Central memory CD4-positive, alpha-beta T cell (primary cell): ENCODE results near the gene FMO2.

Source experiments
- DNase-seq: peaks from one replicate; pipeline ENCODE4 v3.0.0; 2022

FMO2 gene

DNA sequence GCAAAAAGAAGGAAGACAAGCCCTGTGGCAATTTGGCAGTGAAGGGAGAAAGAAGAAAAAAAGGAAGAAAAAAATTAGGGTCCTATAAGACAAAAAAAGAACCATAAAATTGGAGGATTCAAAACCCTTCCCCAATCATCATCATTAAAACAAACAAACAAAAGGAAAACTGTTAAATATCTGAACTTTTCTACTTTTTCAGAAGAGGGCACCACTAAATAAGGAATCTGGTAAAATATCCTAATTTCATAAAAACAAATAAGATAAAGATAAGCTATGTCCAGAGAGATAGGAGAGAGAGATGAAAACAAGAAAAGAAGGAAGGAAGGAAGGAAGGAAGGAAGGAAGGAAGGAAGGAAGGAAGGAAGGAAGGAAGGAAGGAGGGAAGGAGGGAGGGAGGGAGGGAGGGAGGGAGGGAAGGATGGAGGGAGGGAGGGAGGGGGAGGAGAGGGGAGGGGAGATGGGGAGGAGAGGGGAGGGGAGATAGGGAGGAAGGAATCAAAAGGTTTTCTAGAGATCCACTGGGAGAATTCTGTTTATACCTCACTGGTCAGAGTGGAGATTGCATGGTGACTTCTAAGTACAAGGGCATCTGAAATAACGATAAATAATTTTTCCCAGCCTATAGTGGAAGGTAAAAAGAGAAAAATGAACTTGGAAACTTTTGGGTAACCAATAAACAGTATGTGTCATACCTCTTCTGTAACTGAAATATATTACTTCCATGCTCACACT lies 10.4 kb upstream of the FMO2 start:
- DNase-seq: no peak

- DNase-seq: no peak
Measured at GRCh38 chr1:171177261-171177660, 7.8 kb upstream of the FMO2 start.

DNA sequence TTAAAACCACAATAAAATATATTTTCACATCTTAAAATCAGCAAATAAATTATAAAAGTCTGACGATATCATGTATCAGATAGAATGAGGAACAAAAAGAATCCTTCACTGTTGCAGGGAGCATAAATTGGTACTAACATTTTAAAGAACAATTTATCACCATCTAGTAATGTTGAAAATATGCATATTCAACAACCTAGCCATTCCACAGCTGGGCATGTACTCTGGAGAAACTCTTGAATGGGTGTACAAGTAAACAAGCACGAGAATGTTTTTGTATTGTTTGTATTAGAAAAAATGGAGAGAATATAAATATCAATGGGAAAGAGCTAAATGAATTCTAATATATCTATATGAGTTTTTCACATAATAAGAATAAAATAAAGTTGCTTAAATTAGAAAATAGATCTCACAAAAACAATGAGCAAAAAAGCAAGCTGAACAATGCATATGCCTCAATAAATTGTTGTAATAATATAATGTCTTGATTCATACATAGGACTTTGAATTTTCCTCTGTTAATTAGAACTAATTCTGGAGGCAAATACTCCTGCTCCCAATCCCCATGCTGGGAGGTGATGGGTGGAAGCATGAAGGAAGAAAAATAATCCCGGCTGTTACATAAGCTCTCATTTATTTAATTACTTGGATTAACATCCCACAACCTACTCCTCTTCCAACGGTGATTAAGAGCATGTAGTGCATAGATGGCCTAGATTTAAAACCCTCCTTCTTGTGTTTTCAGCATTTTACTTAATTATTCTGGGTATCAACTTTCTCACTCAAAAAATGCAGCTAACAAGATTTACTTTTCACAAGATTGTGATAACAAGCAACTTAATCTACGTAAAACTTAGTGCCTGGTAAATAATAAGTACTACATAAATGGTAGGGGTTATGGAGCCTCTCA lies 5.5 kb upstream of the FMO2 start:
- DNase-seq: no peak

GRCh38 chr1:171180670-171181069 lies 4.4 kb upstream of the FMO2 start:
- DNase-seq: no peak

DNA sequence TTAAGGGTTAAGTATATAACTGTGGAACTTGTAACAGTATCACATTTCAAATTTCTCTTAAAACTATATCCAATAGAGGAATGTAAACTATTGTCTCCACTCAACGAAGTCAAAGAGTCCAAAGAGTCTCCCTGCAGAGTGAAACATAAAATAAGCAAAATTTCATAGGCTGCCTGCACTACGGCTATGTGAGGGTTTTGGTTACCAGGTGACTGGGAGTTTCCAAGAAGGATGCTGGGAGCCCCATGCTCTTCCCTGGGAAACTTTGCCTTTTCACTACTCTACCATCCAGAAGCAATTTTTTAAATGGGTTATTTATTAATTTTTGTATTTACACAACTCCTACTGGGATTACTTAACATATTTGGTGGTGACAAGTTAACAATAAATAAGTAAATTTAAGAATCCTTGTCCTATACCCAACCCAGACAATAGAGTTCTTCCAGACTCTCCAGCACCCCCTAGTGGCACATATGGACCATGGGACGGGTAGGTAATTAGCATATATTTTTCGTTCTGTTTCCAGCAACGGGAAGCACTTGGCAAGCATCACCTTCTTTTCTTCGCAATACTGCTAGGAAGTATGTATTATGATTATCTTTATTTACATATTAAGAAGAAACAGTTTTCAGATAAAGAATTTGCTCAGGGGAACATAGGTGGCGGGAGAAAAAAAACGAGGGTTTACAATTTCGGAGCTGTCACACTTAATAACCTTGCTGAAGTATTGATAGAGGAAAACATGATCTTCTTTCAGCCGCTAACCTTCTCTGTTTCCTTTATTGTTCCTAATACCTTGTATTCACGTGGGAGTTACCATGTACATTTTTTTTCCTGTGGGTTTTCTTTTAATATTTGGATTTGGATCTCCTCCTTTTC lies 3.5 kb downstream of the FMO2 start:
- DNase-seq: peak; percentile 4

- no peak for DNase-seq
Measured at GRCh38 chr1:171191992-171192391, 6.9 kb downstream of the FMO2 start.

GRCh38 chr1:171195767-171196166 lies 10.7 kb downstream of the FMO2 start:
- no peak for DNase-seq

GRCh38 chr1:171196351-171196750 lies 11.3 kb downstream of the FMO2 start:
- no peak for DNase-seq

DNA sequence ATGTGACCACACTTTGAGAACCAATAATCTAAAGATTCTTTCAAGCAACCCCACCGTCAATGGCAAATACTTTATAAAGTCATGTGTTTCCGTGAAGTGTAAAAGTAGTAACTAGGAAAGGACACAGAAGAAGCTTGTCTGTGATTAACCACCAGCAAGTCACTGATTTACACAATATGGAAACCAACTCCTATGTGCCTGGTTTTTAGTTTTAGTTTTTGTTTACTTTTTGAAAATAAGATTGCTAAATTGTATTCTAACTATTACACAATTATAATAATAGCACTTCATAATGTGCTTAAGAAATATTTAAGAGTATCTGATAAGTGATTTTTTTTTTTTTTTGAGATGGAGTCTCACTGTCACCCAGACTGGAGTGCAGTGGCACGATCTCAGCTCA lies 13.0 kb downstream of the FMO2 start:
- DNase-seq: no peak

GRCh38 chr1:171204296-171204695 lies 19.2 kb downstream of the FMO2 start:
- DNase-seq: no peak

DNA sequence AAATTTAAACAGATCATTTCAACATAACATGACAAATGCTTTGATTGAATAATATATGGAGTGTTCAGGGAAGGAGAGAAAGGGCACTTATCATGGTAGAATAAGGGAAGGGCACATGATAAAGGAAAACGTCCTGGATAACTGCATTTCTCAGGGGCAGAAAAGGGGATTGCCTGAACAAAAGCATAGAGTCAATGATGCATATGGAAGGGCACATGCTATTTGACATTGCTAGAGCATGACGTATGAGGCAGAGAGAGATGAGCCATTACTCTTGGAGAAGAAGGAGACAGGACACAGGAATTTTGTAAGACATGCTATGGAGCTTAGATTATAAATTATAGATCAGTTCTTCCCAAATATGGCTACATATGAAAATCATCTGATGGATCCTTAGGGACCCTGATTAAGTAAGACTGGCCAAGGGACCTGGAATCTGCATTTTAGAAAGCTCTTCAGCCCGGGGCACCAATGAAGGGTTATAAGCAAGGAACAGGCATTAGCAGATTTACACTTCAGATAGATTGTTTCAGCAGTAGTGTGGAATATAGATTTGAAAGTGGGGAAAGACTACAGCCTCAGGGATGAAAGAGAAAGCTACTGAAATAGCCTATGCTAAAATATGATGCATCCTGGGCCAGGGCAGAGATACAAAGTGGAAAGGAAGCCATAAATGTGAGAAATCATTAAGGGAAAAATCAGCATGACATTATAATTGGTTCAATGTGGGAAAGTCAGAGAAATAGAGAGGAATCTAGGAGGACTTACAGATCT lies 21.3 kb downstream of the FMO2 start:
- no peak for DNase-seq

DNA sequence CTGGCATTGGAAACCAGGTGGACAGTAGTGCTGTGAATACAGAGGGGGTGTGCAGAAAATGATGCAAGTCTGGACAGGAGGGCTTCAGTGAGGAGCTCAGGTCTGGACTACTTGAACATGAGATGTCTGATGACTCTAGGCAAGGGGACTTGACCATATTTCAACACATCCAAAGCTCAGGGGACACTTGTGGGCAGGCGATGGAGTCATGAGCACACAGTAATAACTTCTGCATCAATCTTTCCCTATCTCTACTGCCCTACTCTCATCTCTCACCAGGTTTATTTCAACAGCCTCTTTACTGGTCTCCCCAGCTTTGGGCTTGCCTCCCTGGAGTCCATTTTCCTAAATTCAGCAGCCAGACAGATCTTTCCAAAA lies 21.9 kb downstream of the FMO2 start:
- DNase-seq: no peak

DNA sequence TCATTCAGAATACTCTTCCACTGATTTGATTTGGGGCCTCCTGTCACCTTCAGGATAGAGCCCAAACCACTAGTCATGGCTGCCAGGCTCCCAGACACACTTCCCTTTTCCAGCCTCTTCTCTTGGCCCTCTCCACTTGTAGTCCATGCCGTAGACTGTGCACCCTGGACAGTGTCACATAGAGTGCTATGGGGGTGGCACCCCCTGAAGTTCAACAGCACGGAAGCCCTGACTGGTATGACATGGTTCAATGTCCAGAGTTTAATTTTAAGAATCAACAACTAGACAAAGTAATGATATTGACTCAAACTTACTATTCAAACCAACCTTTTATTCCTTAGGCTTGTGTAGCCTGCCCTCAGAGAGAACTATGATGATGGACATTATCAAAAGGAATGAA lies 22.3 kb downstream of the FMO2 start:
- DNase-seq: no peak

DNA sequence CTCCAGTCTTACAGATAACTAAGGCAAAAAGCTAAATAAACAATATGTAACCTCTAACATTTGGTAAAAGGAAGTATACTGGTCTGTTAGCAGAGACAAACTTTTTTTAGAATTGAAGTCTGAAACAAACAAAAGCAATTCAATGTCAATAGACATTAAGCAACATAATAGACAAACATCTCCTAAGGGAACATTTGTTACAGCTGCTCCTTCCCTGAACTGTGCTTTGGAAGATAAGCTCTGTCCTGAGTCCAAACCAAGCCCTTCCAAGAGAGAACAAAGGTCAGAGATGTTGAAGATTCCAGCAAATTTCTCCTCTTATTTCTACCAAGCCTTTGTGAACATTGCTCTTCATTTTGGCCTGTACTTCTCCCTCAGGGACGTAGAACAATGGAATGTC lies 25.3 kb downstream of the FMO2 start:
- no peak for DNase-seq

DNA sequence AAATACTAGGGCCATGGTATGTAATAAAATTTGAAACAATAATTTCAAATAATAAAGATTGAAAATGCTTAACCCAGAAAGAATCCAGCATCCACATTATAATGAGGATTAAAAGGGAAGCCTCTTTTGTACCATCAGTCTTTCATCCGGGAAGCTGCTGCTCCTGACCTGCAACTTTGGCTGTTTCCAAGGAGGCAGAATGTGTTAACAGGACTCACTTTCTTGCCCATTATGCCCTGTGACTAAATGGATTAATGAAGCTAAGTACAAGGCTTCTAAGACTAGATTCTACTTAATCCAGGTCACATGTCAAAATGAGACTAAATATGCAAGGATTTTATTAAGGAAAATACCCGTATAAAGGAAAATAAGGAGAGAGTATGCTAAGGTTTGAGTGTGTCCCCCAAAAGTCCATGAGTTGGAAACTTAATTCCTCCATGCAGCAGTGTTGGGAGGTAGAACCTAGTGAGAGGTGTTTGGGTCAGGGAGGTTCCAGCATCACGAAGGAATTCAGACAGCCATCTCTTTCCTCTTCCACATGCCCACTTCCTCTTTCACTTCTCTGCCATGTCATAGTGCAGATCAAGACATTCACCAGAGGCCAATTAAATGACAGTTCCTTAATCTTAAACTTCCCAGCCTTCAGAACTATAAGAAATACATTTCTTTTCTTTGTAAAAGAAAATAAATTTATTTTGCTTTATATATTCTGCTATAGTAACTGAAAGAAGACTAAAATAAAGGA lies 27.7 kb downstream of the FMO2 start:
- DNase-seq: no peak

- DNase-seq: no peak
Measured at GRCh38 chr1:171213559-171214454, 28.7 kb downstream of the FMO2 start.

GRCh38 chr1:171217658-171218443 lies 32.8 kb downstream of the FMO2 start:
- DNase-seq: no peak

GRCh38 chr1:171218661-171219060 lies 33.6 kb downstream of the FMO2 start:
- no peak for DNase-seq

GRCh38 chr1:171219346-171220080 lies 34.4 kb downstream of the FMO2 start:
- DNase-seq: no peak
